T-helper 2 cell treated with Interferon-gamma antibody and Interleukin-4, amounts not matched to agents 5 μg/mL and 100 μg/mL, for 36 hours (primary cell): ENCODE data around the gene HOOK2.
A peak's percentile ranks its signal among the peaks of the same experiment; 100 is the strongest.
"Not testable (repeated sequence)": the region's sequence is repeated elsewhere in the genome, so short reads cannot be mapped to it uniquely, and the experiment has no call there.

ENCODE experiments used
- DNase-seq: peaks from one replicate; pipeline ENCODE4 v3.0.0; 2021; ENCODE audit warnings: low spot score
- H3K27ac Mint-ChIP-seq: one replicate; pipeline ENCODE4 v1.8.0; 2021; ENCODE audit warnings: mild to moderate bottlenecking, mixed read lengths
- H3K27me3 Mint-ChIP-seq: one replicate; pipeline ENCODE4 v1.8.0; 2021; ENCODE audit warnings: low read depth, mixed read lengths
- H3K36me3 Mint-ChIP-seq: one replicate; pipeline ENCODE4 v1.8.0; 2021; ENCODE audit warnings: low read depth, mixed read lengths
- H3K4me1 Mint-ChIP-seq: one replicate; pipeline ENCODE4 v1.8.0; 2021; ENCODE audit warnings: low read depth, mixed read lengths
- H3K4me3 Mint-ChIP-seq: one replicate; pipeline ENCODE4 v1.8.0; 2022; ENCODE audit warnings: mild to moderate bottlenecking, moderate library complexity, mixed read lengths
- H3K9me3 Mint-ChIP-seq: one replicate; pipeline ENCODE4 v1.8.0; 2021; ENCODE audit warnings: mixed read lengths

Gene HOOK2

GRCh38 chr19:12774588-12775555, at the start of gene HOOK2:
Gene HOOK2, minus strand, starts transcription at chr19:12775552. Its CDS starts 103 bp downstream, at chr19:12775449.
- H3K27me3 Mint-ChIP-seq: no peaks in the 10 kb centered on the region
- peaks cover 15% of the 10 kb centered on the region for H3K4me1 Mint-ChIP-seq
- no peak for DNase-seq
- H3K9me3 Mint-ChIP-seq: no peaks in the 10 kb centered on the region
- peak within 1 kb of the TSS; percentile 78 for H3K27ac Mint-ChIP-seq
- H3K4me3 Mint-ChIP-seq: peak within 1 kb of the TSS; percentile 74
- no peaks in the 10 kb centered on the region for H3K36me3 Mint-ChIP-seq

GRCh38 chr19:12821761-12822160, 46.4 kb upstream of the HOOK2 start:
- peaks cover 13% of the 10 kb centered on the region for H3K27me3 Mint-ChIP-seq
- H3K4me1 Mint-ChIP-seq: peaks cover 9% of the 10 kb centered on the region
- no peak overlapping the region for H3K4me3 Mint-ChIP-seq
- H3K9me3 Mint-ChIP-seq: no peaks in the 10 kb centered on the region
- no peak overlapping the region for H3K27ac Mint-ChIP-seq
- no peaks in the 10 kb centered on the region for H3K36me3 Mint-ChIP-seq
- DNase-seq: no peak

GRCh38 chr19:12817810-12818209, 42.5 kb upstream of the HOOK2 start:
- H3K36me3 Mint-ChIP-seq: peaks cover 14% of the 10 kb centered on the region
- not testable (repeated sequence) for H3K4me3 Mint-ChIP-seq, H3K4me1 Mint-ChIP-seq, H3K27me3 Mint-ChIP-seq, H3K27ac Mint-ChIP-seq, H3K9me3 Mint-ChIP-seq, DNase-seq

GRCh38 chr19:12817188-12817587, 41.8 kb upstream of the HOOK2 start:
- H3K27ac Mint-ChIP-seq, H3K9me3 Mint-ChIP-seq, H3K4me3 Mint-ChIP-seq, H3K27me3 Mint-ChIP-seq, H3K4me1 Mint-ChIP-seq, DNase-seq: not testable (repeated sequence)
- peaks cover 18% of the 10 kb centered on the region for H3K36me3 Mint-ChIP-seq

GRCh38 chr19:12815088-12815487, 39.7 kb upstream of the HOOK2 start:
- DNase-seq: no peak
- Mint-ChIP-seq H3K27me3 (no peaks in the 10 kb centered on the region), H3K4me1 (no peaks in the 10 kb centered on the region), H3K9me3 (no peaks in the 10 kb centered on the region), H3K27ac (no peak overlapping the region), H3K36me3 (peaks cover 18% of the 10 kb centered on the region), H3K4me3 (no peak overlapping the region)

GRCh38 chr19:12806242-12807081, 31.1 kb upstream of the HOOK2 start, which contains the start of gene RNASEH2A:
Gene RNASEH2A, plus strand, starts transcription at chr19:12806584. Its CDS starts 90 bp downstream, at chr19:12806674.
- Mint-ChIP-seq H3K27ac (peak within 1 kb of the TSS; percentile 89), H3K27me3 (no peaks in the 10 kb centered on the region), H3K36me3 (peaks cover 14% of the 10 kb centered on the region), H3K9me3 (no peaks in the 10 kb centered on the region), H3K4me1 (peaks cover 16% of the 10 kb centered on the region), H3K4me3 (peak within 1 kb of the TSS; percentile 88)
- peak; percentile 90 for DNase-seq

- Mint-ChIP-seq H3K36me3 (peaks cover 15% of the 10 kb centered on the region), H3K27ac (no peak overlapping the region), H3K9me3 (no peaks in the 10 kb centered on the region), H3K27me3 (no peaks in the 10 kb centered on the region), H3K4me1 (peaks cover 25% of the 10 kb centered on the region), H3K4me3 (no peak overlapping the region)
- no peak for DNase-seq
Measured at GRCh38 chr19:12804051-12804450, 28.7 kb upstream of the HOOK2 start.

- peaks cover 13% of the 10 kb centered on the region for H3K36me3 Mint-ChIP-seq
- peaks cover 22% of the 10 kb centered on the region for H3K4me1 Mint-ChIP-seq
- H3K4me3 Mint-ChIP-seq: peak overlapping the region; percentile 88
- no peaks in the 10 kb centered on the region for H3K27me3 Mint-ChIP-seq
- peak overlapping the region; percentile 71 for H3K27ac Mint-ChIP-seq
- no peak for DNase-seq
- H3K9me3 Mint-ChIP-seq: no peaks in the 10 kb centered on the region
Measured at GRCh38 chr19:12802267-12803106, 27.1 kb upstream of the HOOK2 start.

- peak within 1 kb of the TSS; percentile 88 for H3K4me3 Mint-ChIP-seq
- H3K27ac Mint-ChIP-seq: peak within 1 kb of the TSS; percentile 84
- no peaks in the 10 kb centered on the region for H3K9me3 Mint-ChIP-seq
- peaks cover 11% of the 10 kb centered on the region for H3K36me3 Mint-ChIP-seq
- H3K27me3 Mint-ChIP-seq: no peaks in the 10 kb centered on the region
- peak; percentile 78 for DNase-seq
- H3K4me1 Mint-ChIP-seq: peaks cover 22% of the 10 kb centered on the region
Measured at GRCh38 chr19:12801466-12802266, 26.3 kb upstream of the HOOK2 start, which contains the start of the genes PRDX2 and THSD8. Gene PRDX2, minus strand, starts transcription at chr19:12801800. Its CDS starts 539 bp downstream, at chr19:12801261. Gene THSD8, plus strand, starts transcription at chr19:12802069. Its CDS starts 3 bp downstream, at chr19:12802072.

- DNase-seq: no peak
- Mint-ChIP-seq H3K27me3 (no peaks in the 10 kb centered on the region), H3K4me3 (peak overlapping the region; percentile 88), H3K27ac (peak overlapping the region; percentile 84), H3K36me3 (peaks cover 13% of the 10 kb centered on the region), H3K9me3 (no peaks in the 10 kb centered on the region), H3K4me1 (peaks cover 23% of the 10 kb centered on the region)
Measured at GRCh38 chr19:12800923-12801465, 25.6 kb upstream of the HOOK2 start.

- H3K36me3 Mint-ChIP-seq: peaks cover 13% of the 10 kb centered on the region
- H3K9me3 Mint-ChIP-seq: no peaks in the 10 kb centered on the region
- DNase-seq: no peak
- peaks cover 25% of the 10 kb centered on the region for H3K4me1 Mint-ChIP-seq
- no peaks in the 10 kb centered on the region for H3K27me3 Mint-ChIP-seq
- peak overlapping the region; percentile 88 for H3K4me3 Mint-ChIP-seq
- peak overlapping the region; percentile 84 for H3K27ac Mint-ChIP-seq
Measured at GRCh38 chr19:12800466-12800770, 25.1 kb upstream of the HOOK2 start.

- Mint-ChIP-seq H3K36me3 (peaks cover 13% of the 10 kb centered on the region), H3K27me3 (no peaks in the 10 kb centered on the region), H3K9me3 (no peaks in the 10 kb centered on the region), H3K4me3 (peak overlapping the region; percentile 88), H3K4me1 (peaks cover 26% of the 10 kb centered on the region), H3K27ac (no peak overlapping the region)
- no peak for DNase-seq
Measured at GRCh38 chr19:12799742-12800465, 24.6 kb upstream of the HOOK2 start.
